Vein endothelial cell (primary cell): ENCODE measurements around the gene ILF2. TPM values are rescaled to one million over a fixed set of nuclear protein-coding genes. Genes with fewer than 3 reads are reported as not detected.

Experiments used
- small RNA-seq: library from RNA; depleted of rRNA; stranded (forward); fragments of <200 nt; gene quantifications from one replicate; pipeline ENCODE3, GENCODE V24; 2012
- total RNA-seq: library from RNA; depleted of rRNA; stranded (reverse); fragments of >200 nt; gene quantifications from 2 replicates; pipeline ENCODE4 v1.2.3, GENCODE V29; 2012

Gene ILF2
- total RNA-seq = 258 and 299 TPM in 2 replicates

GRCh38 chr1:153670859-153671627, at the start of gene ILF2:
Gene ILF2 (minus strand): TSS chr1:153670993. CDS start chr1:153670922, 71 bp downstream.

GRCh38 chr1:153678519-153679336, 7.9 kb upstream of the ILF2 start, which contains the start of gene NPR1:
Gene NPR1 (plus strand): TSS chr1:153678688. CDS start chr1:153679109, 421 bp downstream.

GRCh38 chr1:153658400-153659174, 12.2 kb downstream of the ILF2 start, which contains the start of gene SNAPIN:
Gene SNAPIN (plus strand): TSS chr1:153658703. CDS start chr1:153658744, 41 bp downstream.

GRCh38 chr1:153633754-153634665, 36.8 kb downstream of the ILF2 start, which contains the start of gene CHTOP:
Gene CHTOP (plus strand): TSS chr1:153634066. CDS start chr1:153636589, 2,523 bp downstream.

GRCh38 chr1:153627715-153628626, 42.8 kb downstream of the ILF2 start, which contains the start of gene S100A1:
Gene S100A1 (plus strand): TSS chr1:153628434. CDS start chr1:153630522, 2,088 bp downstream.

GRCh38 chr1:153626904-153627714, 43.7 kb downstream of the ILF2 start, which contains the start of gene S100A13:
Gene S100A13 (minus strand): TSS chr1:153627505. CDS start chr1:153626472, 1,033 bp downstream.

GRCh38 chr1:153616144-153616916, 54.5 kb downstream of the ILF2 start, which contains the start of gene S100A14:
Gene S100A14 (minus strand): TSS chr1:153616325. CDS start chr1:153615858, 467 bp downstream.

GRCh38 chr1:153612755-153613331, 58.0 kb downstream of the ILF2 start, which contains the start of gene S100A16:
Gene S100A16 (minus strand): TSS chr1:153613137. CDS start chr1:153608151, 4,986 bp downstream.

Small RNAs within 50 kb of the gene (small RNA-seq; reads per million reads assigned to genes)
- not detected for gene MIR8083
- gene RN7SL372P = not detected

Other genes starting within 250 kb of the ILF2 start
- not detected in 2 replicates for gene S100A7, start 210.3 kb downstream of the ILF2 start, total RNA-seq
- gene S100A6, start 135.0 kb downstream of the ILF2 start, total RNA-seq = 478 and 546 TPM in 2 replicates
- not detected in 2 replicates for gene S100A5, start 130.1 kb downstream of the ILF2 start, total RNA-seq
- gene S100A4, start 125.2 kb downstream of the ILF2 start, total RNA-seq = 5.2 and 5.7 TPM in 2 replicates
- 0.98 and 2.4 TPM in 2 replicates for gene S100A3, start 121.7 kb downstream of the ILF2 start, total RNA-seq
- 0.33 and 0.86 TPM in 2 replicates for gene S100A2, start 105.1 kb downstream of the ILF2 start, total RNA-seq
- 678 and 716 TPM in 2 replicates for gene S100A16, start 57.9 kb downstream of the ILF2 start, total RNA-seq
- gene S100A14, start 54.7 kb downstream of the ILF2 start, total RNA-seq = not detected in 2 replicates
- 65.8 and 96.4 TPM in 2 replicates for gene S100A13, start 43.5 kb downstream of the ILF2 start, total RNA-seq
- gene S100A1, start 42.6 kb downstream of the ILF2 start, total RNA-seq = 0.38 TPM in 1 of 2 replicates, not detected in the other
- gene CHTOP, start 36.9 kb downstream of the ILF2 start, total RNA-seq = 35.5 and 35.6 TPM in 2 replicates
- 45.2 and 53.9 TPM in 2 replicates for gene SNAPIN, start 12.3 kb downstream of the ILF2 start, total RNA-seq
- gene NPR1, start 7.7 kb upstream of the ILF2 start, total RNA-seq = 7.2 and 11.7 TPM in 2 replicates
- gene INTS3, start 57.1 kb upstream of the ILF2 start, total RNA-seq = 50.0 and 50.6 TPM in 2 replicates
- 11.6 and 16.0 TPM in 2 replicates for gene SLC27A3, start 104.4 kb upstream of the ILF2 start, total RNA-seq